H9 (cell line): Measurements from ENCODE around the gene ATAD3C. TPM values are rescaled to one million over a fixed set of nuclear protein-coding genes. Genes with fewer than 3 reads are reported as not detected.

Source experiments
- DNase-seq: peaks from one replicate; pipeline ENCODE4 v3.0.0-alpha.2; 2017
- H2AFZ ChIP-seq: one replicate; pipeline ENCODE4 v1.6.1; 2013; ENCODE audit warnings: mild to moderate bottlenecking, low read length, control low read depth, moderate library complexity
- H2AK5ac ChIP-seq: 2 replicates; pipeline ENCODE4 v1.6.1; 2013; ENCODE audit warnings: low read length, control low read depth, mixed read lengths; ENCODE audit not compliant: insufficient read length
- H2BK120ac ChIP-seq: one replicate; pipeline ENCODE4 v1.6.1; 2013; ENCODE audit warnings: low read depth, mild to moderate bottlenecking, low read length, control low read depth, inconsistent platforms; ENCODE audit not compliant: poor library complexity, severe bottlenecking
- H2BK12ac ChIP-seq: 2 replicates; pipeline ENCODE4 v1.6.1; 2013; ENCODE audit warnings: low read length, control low read depth, mixed read lengths, low read depth; ENCODE audit not compliant: insufficient read length
- H2BK15ac ChIP-seq: 2 replicates; pipeline ENCODE4 v1.6.1; 2013; ENCODE audit warnings: low read depth, low read length, control low read depth
- H2BK20ac ChIP-seq: one replicate; pipeline ENCODE4 v1.6.1; 2013; ENCODE audit warnings: low read depth, mild to moderate bottlenecking, low read length, control low read depth, inconsistent platforms; ENCODE audit not compliant: poor library complexity, severe bottlenecking
- H2BK5ac ChIP-seq: 2 replicates; pipeline ENCODE4 v1.6.1; 2013; ENCODE audit warnings: low read length, control low read depth, mixed read lengths; ENCODE audit not compliant: insufficient read length
- H3K14ac ChIP-seq: 2 replicates; pipeline ENCODE4 v1.6.1; 2013; ENCODE audit warnings: low read length, control low read depth; ENCODE audit not compliant: insufficient read depth
- H3K18ac ChIP-seq: 2 replicates; pipeline ENCODE4 v1.6.1; 2013; ENCODE audit warnings: low read depth, mild to moderate bottlenecking, mixed read lengths, low read length, control low read depth; ENCODE audit not compliant: insufficient read length
- H3K23ac ChIP-seq: 2 replicates; pipeline ENCODE4 v1.6.1; 2013; ENCODE audit warnings: low read length, control low read depth, mixed read lengths, low read depth; ENCODE audit not compliant: insufficient read length
- H3K23me2 ChIP-seq: 2 replicates; pipeline ENCODE4 v1.6.1; 2013; ENCODE audit warnings: low read depth, mild to moderate bottlenecking, mixed read lengths, low read length, control low read depth; ENCODE audit not compliant: insufficient read length, poor library complexity, severe bottlenecking
- H3K27ac ChIP-seq: 2 replicates; pipeline ENCODE4 v1.5.1; 2013; ENCODE audit warnings: low read length, control low read depth, mixed read lengths, low read depth; ENCODE audit not compliant: insufficient read length
- H3K27me3 ChIP-seq: 2 replicates; pipeline ENCODE4 v1.6.1; 2013; ENCODE audit warnings: low read length, control low read depth, inconsistent platforms; ENCODE audit not compliant: insufficient read depth
- H3K4ac ChIP-seq: 2 replicates; pipeline ENCODE4 v1.6.1; 2013; ENCODE audit warnings: low read depth, mild to moderate bottlenecking, control low read depth, inconsistent platforms, low read length, moderate library complexity
- H3K4me1 ChIP-seq: 2 replicates; pipeline ENCODE4 v1.6.1; 2013; ENCODE audit warnings: low read length, control low read depth, inconsistent platforms; ENCODE audit not compliant: insufficient read depth
- H3K4me2 ChIP-seq: 2 replicates; pipeline ENCODE4 v1.6.1; 2013; ENCODE audit warnings: low read length, control low read depth, mixed read lengths; ENCODE audit not compliant: insufficient read length, insufficient read depth
- H3K56ac ChIP-seq: 2 replicates; pipeline ENCODE4 v1.6.1; 2013; ENCODE audit warnings: low read depth, mild to moderate bottlenecking, mixed read lengths, low read length, control low read depth; ENCODE audit not compliant: insufficient read length
- H3K79me1 ChIP-seq: 2 replicates; pipeline ENCODE4 v1.6.1; 2013; ENCODE audit warnings: low read depth, mild to moderate bottlenecking, moderate library complexity, low read length, control low read depth, inconsistent platforms; ENCODE audit not compliant: insufficient read depth, poor library complexity, severe bottlenecking
- H3K79me2 ChIP-seq: 2 replicates; pipeline ENCODE4 v1.6.1; 2013; ENCODE audit warnings: low read length, control low read depth, inconsistent platforms; ENCODE audit not compliant: insufficient read depth
- H3K9ac ChIP-seq: 2 replicates; pipeline ENCODE4 v1.6.1; 2013; ENCODE audit warnings: low read length, control low read depth, mixed read lengths; ENCODE audit not compliant: insufficient read length; ENCODE audit errors: extremely low read depth
- H3K9me3 ChIP-seq: one replicate; pipeline ENCODE4 v1.6.1; 2013; ENCODE audit warnings: low read depth, low read length, inconsistent platforms; ENCODE audit not compliant: control insufficient read depth
- H3T11ph ChIP-seq: one replicate; pipeline ENCODE4 v1.6.1; 2013; ENCODE audit warnings: mild to moderate bottlenecking, low read length, control low read depth, inconsistent platforms
- H4K20me1 ChIP-seq: one replicate; pipeline ENCODE4 v1.6.1; 2013; ENCODE audit not compliant: control insufficient read depth, insufficient read length, insufficient read depth
- H4K5ac ChIP-seq: 2 replicates; pipeline ENCODE4 v1.6.1; 2013; ENCODE audit warnings: low read depth, mild to moderate bottlenecking, mixed read lengths, low read length, control low read depth; ENCODE audit not compliant: insufficient read length
- H4K8ac ChIP-seq: replicated peaks from 2 replicates; pipeline ENCODE4 v1.6.1; 2013; ENCODE audit warnings: low read length, control low read depth, mixed read lengths, low read depth; ENCODE audit not compliant: insufficient read length
- H4K91ac ChIP-seq: 2 replicates; pipeline ENCODE4 v1.6.1; 2013; ENCODE audit warnings: low read depth, mild to moderate bottlenecking, moderate library complexity, mixed read lengths, low read length, control low read depth; ENCODE audit not compliant: insufficient read length
- H3K27ac Mint-ChIP-seq, 3 experiments: 2 replicates in 2 of 3; 3 replicates in 1 of 3; pipeline ENCODE4 v1.8.0; 2020 to 2021; ENCODE audit warnings: mixed read lengths in 3 of 3, mild to moderate bottlenecking in 1 of 3, moderate library complexity in 1 of 3
- H3K27me3 Mint-ChIP-seq: 2 replicates; pipeline ENCODE4 v1.8.0; 2021; ENCODE audit warnings: low read depth, mild to moderate bottlenecking, moderate library complexity, mixed read lengths
- H3K36me3 Mint-ChIP-seq, 3 experiments: 2 replicates in 2 of 3; 3 replicates in 1 of 3; pipeline ENCODE4 v1.8.0; 2020 to 2021; ENCODE audit warnings: low read depth in 3 of 3, mixed read lengths in 3 of 3; ENCODE audit not compliant: insufficient read depth in 1 of 3
- H3K4me1 Mint-ChIP-seq, 2 experiments: 2 replicates each; pipeline ENCODE4 v1.8.0; 2020; ENCODE audit warnings: mixed read lengths in 2 of 2
- H3K4me3 Mint-ChIP-seq, 2 experiments: 2 replicates in 1 of 2; 3 replicates in 1 of 2; pipeline ENCODE4 v1.8.0; 2020 to 2021; ENCODE audit warnings: mild to moderate bottlenecking in 2 of 2, mixed read lengths in 2 of 2, moderate library complexity in 1 of 2
- H3K9me3 Mint-ChIP-seq, 2 experiments: 2 replicates in 1 of 2; 3 replicates in 1 of 2; pipeline ENCODE4 v1.8.0; 2020; ENCODE audit warnings: mild to moderate bottlenecking in 2 of 2, mixed read lengths in 2 of 2, moderate library complexity in 1 of 2
- WGBS: extraction: QIAGEN DNeasy Blood & Tissue Kit; methylation state at CpG from one replicate; pipeline ENCODE4 v1.1.7; 2013; ENCODE audit warnings: missing lambda C conversion rate, low lambda C conversion rate, mixed read lengths; ENCODE audit not compliant: insufficient read length; ENCODE audit errors: extremely low coverage; 5-methylcytosine and 5-hydroxymethylcytosine counted together
- total RNA-seq: library from RNA; stranded (reverse); gene quantifications from 2 replicates; pipeline ENCODE4 v1.2.1, GENCODE V29; 2021
- TF ChIP-seq, protein P1 (sequence below): fragments of 200-600 bp; sonication (generic); conservative IDR thresholded peaks from 3 replicates; pipeline ENCODE4 v1.8.0; 2021; ENCODE audit warnings: antibody characterized with exemption, mild to moderate bottlenecking

The ATAD3C gene
- total RNA-seq, 1 experiment from 2014 or later = 7.7 TPM

- H3K79me2 ChIP-seq = peaks cover 2% of the 10 kb centered on the region; the same call in 1 of the 2 replicates
- H3K56ac ChIP-seq = no peak overlapping the region
- H3K9ac ChIP-seq = no peak overlapping the region
- H3K27ac ChIP-seq = no peak overlapping the region
- no peak overlapping the region for H3T11ph ChIP-seq
- no peak overlapping the region for H4K8ac ChIP-seq
- no peaks in the 10 kb centered on the region for H3K79me1 ChIP-seq
- peaks cover 10% of the 10 kb centered on the region for H3K23me2 ChIP-seq
- no peak overlapping the region; the same call in 1 of the 2 replicates for H3K14ac ChIP-seq
- DNase-seq = no peak
- no peak overlapping the region for H2BK12ac ChIP-seq
- no peak overlapping the region for H3K18ac ChIP-seq
- Mint-ChIP-seq H3K27me3 (no peaks in the 10 kb centered on the region), H3K4me1 (peaks cover 10 to 19% of the 10 kb centered on the region in 2 experiments), H3K9me3 (no peaks in the 10 kb centered on the region), H3K36me3 (peaks cover 0 to 9% (median 3%) of the 10 kb centered on the region in 3 experiments; a peak in 4 of 7 replicates), H3K4me3 (no peak overlapping the region), H3K27ac (no peak overlapping the region)
- TF ChIP-seq, protein P1, sequence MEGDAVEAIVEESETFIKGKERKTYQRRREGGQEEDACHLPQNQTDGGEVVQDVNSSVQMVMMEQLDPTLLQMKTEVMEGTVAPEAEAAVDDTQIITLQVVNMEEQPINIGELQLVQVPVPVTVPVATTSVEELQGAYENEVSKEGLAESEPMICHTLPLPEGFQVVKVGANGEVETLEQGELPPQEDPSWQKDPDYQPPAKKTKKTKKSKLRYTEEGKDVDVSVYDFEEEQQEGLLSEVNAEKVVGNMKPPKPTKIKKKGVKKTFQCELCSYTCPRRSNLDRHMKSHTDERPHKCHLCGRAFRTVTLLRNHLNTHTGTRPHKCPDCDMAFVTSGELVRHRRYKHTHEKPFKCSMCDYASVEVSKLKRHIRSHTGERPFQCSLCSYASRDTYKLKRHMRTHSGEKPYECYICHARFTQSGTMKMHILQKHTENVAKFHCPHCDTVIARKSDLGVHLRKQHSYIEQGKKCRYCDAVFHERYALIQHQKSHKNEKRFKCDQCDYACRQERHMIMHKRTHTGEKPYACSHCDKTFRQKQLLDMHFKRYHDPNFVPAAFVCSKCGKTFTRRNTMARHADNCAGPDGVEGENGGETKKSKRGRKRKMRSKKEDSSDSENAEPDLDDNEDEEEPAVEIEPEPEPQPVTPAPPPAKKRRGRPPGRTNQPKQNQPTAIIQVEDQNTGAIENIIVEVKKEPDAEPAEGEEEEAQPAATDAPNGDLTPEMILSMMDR = no peak
- H2BK120ac ChIP-seq = no peak overlapping the region
- no peaks in the 10 kb centered on the region; the same call in 1 of the 2 replicates for H3K4me1 ChIP-seq
- H2AFZ ChIP-seq = no peak overlapping the region
- WGBS = no CpG with 5 or more reads among the region's 45 CpGs
- no peak overlapping the region for H2BK20ac ChIP-seq
- H3K4ac ChIP-seq = no peak overlapping the region
- H2AK5ac ChIP-seq = no peak overlapping the region
- H2BK5ac ChIP-seq = no peak overlapping the region
- no peaks in the 10 kb centered on the region for H4K20me1 ChIP-seq
- H3K27me3 ChIP-seq = no peaks in the 10 kb centered on the region
- no peaks in the 10 kb centered on the region for H3K9me3 ChIP-seq
- H4K5ac ChIP-seq = no peak overlapping the region
- no peak overlapping the region for H3K23ac ChIP-seq
- no peak overlapping the region for H4K91ac ChIP-seq
- no peak overlapping the region for H3K4me2 ChIP-seq
- H2BK15ac ChIP-seq = no peak overlapping the region
These were observed 10.7 kb upstream of the ATAD3C start for GRCh38 chr1:1438531-1439381.
